ENCODE measurements around the gene MYCBP.

GRCh38 chr1:38827318-38827717, 45.8 kb downstream of the MYCBP start:
- TF ChIP-seq CTCF (IDR thresholded peaks at IDR 0.05) (no peak), POLR2A (IDR thresholded peaks at IDR 0.05) (no peak)
